Tibial nerve (tissue), 4 donors: ENCODE data around the gene DLGAP4. TPM values are rescaled to one million over a fixed set of nuclear protein-coding genes. Genes with fewer than 3 reads are reported as not detected.

Experiments
- DNase-seq, 2 donors: peaks; one replicate each; pipeline ENCODE4 v3.0.0-alpha.2; 2019; ENCODE audit warnings: low spot score in 2 of 2
- H3K27ac ChIP-seq, 4 donors: fragments of 200-600 bp; sonication (generic) in 3 of 4; one replicate each; pipeline ENCODE4 v1.5.1; 2017 to 2019; ENCODE audit warnings: mild to moderate bottlenecking in 1 of 4
- H3K27me3 ChIP-seq, 2 donors: fragments of 200-600 bp; sonication (generic) in 1 of 2; one replicate each; pipeline versions ENCODE4 v1.5.1 to v1.6.0; 2017 to 2019
- H3K36me3 ChIP-seq, 3 donors: fragments of 200-600 bp; sonication (generic); one replicate each; pipeline ENCODE4 v1.5.1; 2018 to 2019
- H3K4me1 ChIP-seq, 4 donors: fragments of 200-600 bp; sonication (generic) in 3 of 4; one replicate each; pipeline ENCODE4 v1.5.1; 2017 to 2019
- H3K4me3 ChIP-seq, 4 donors: fragments of 200-600 bp; sonication (generic) in 3 of 4; one replicate each; pipeline ENCODE4 v1.5.1; 2017 to 2019; ENCODE audit warnings: mild to moderate bottlenecking in 1 of 4, moderate library complexity in 1 of 4
- H3K9me3 ChIP-seq, 4 donors: fragments of 200-600 bp; sonication (generic) in 3 of 4; one replicate each; pipeline ENCODE4 v1.5.1; 2017 to 2019
- CTCF ChIP-seq, 5 experiments: fragments of 200-600 bp in 3 of 5; fragments of 450-650 bp in 2 of 5; sonication (generic) in 3 of 5; IDR thresholded peaks; one replicate each; pipeline ENCODE4 v1.5.1; 2016 to 2019; ENCODE audit warnings: antibody characterized with exemption in 5 of 5, mild to moderate bottlenecking in 3 of 5, moderate library complexity in 2 of 5
- EP300 ChIP-seq, 2 donors: sonication (generic); formaldehyde crosslinking; IDR thresholded peaks; one replicate each; pipeline ENCODE4 v1.6.1; 2017; ENCODE audit warnings: antibody characterized with exemption in 2 of 2, mild to moderate bottlenecking in 1 of 2
- POLR2A ChIP-seq, 2 donors: fragments of 450-650 bp; IDR thresholded peaks; one replicate each; pipeline ENCODE4 v1.6.1; 2017; ENCODE audit warnings: antibody characterized with exemption in 2 of 2, mild to moderate bottlenecking in 2 of 2, moderate library complexity in 2 of 2
- WGBS, 2 donors: methylation state at CpG; one replicate each; pipeline ENCODE4 v1.1.5; 2018; 5-methylcytosine and 5-hydroxymethylcytosine counted together
- total RNA-seq, 4 donors: library from RNA; depleted of rRNA; stranded (reverse); fragments of >200 nt; gene quantifications; one replicate each; pipeline ENCODE4 v1.1.0, GENCODE V29; 2016

The DLGAP4 gene
- total RNA-seq, 4 donors from 2014 or later = 46.1 to 97.5 (median 52.5) TPM

DNA sequence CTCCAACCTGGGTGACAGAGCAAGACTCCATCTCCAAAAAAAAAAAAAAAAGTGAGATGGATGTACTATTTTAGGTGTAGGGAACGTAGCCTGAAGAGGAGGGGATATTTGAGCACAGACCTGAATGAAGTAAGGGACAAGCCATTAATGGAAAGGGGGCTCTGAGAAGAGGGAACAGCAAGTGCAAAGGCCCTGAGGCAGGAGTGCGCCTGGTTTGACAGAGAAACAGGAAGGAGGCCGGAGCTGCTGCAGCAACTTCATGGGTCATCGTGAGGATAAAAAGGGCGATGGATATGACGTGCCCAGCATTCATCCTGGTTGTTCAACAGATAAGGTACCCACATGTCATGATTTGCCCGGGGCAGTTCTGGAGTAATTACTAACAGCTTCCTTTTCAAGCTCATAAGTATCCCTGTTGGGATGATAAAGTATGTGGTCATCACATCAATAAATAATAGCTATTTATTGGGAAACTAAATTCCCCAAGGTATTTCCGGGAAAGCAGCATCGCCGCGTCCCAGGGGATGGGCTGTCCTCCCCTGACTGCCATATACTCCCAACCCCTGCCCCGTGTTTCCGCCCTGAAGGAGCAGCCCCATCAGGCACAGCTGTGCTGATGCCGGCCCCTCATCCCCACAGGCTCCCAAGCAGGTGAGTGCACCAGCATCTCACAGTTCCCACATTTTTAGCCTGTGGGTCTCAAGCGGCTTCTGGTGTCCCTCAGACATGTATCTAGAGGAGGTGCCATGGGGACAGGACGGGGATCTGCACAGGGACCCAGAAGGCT is 43.4 kb downstream of the DLGAP4 start:
- no peak for DNase-seq
- Histone ChIP-seq H3K27me3 (peaks cover 0 to 3% of the 10 kb centered on the region in 2 donors), H3K4me1 (no peaks in the 10 kb centered on the region), H3K4me3 (no peak overlapping the region), H3K36me3 (no peaks in the 10 kb centered on the region), H3K27ac (no peak overlapping the region), H3K9me3 (no peaks in the 10 kb centered on the region)
- WGBS, 2 donors = 76 to 81% methylated on average over 16 of the region's 16 CpGs
- TF ChIP-seq POLR2A (IDR thresholded peaks at IDR 0.05) (no peak), CTCF (IDR thresholded peaks at IDR 0.05) (no peak), EP300 (IDR thresholded peaks at IDR 0.05) (no peak)

DNA sequence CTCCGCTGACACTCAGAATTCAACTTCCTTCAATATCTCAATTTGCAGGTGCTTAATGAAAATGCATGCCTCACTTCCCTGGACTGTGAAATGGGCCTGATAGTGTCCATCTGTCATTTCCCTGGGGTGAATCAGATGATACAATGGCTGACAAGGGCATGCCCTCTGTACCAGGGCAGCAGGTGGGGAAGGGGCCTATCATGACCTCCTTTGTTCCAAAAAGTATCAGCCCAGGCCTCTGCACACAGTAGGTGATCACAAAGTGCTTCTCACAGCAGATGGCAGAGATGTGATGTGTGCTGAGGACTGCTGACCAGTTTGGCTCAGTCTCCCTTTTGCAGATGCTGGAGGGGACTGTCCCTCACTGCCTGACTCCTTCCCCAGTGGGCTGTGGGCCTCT is 44.3 kb downstream of the DLGAP4 start:
- DNase-seq = no peak
- TF ChIP-seq CTCF (IDR thresholded peaks at IDR 0.05) (no peak), EP300 (IDR thresholded peaks at IDR 0.05) (no peak), POLR2A (IDR thresholded peaks at IDR 0.05) (no peak)
- WGBS, 2 donors = 95 to 100% methylated on average over 1 of the region's 1 CpG
- H3K36me3 ChIP-seq = no peaks in the 10 kb centered on the region
- no peaks in the 10 kb centered on the region for H3K4me1 ChIP-seq
- peaks cover 0 to 5% of the 10 kb centered on the region in 2 donors for H3K27me3 ChIP-seq
- no peak overlapping the region for H3K4me3 ChIP-seq
- H3K27ac ChIP-seq = no peak overlapping the region
- H3K9me3 ChIP-seq = no peaks in the 10 kb centered on the region

DNA sequence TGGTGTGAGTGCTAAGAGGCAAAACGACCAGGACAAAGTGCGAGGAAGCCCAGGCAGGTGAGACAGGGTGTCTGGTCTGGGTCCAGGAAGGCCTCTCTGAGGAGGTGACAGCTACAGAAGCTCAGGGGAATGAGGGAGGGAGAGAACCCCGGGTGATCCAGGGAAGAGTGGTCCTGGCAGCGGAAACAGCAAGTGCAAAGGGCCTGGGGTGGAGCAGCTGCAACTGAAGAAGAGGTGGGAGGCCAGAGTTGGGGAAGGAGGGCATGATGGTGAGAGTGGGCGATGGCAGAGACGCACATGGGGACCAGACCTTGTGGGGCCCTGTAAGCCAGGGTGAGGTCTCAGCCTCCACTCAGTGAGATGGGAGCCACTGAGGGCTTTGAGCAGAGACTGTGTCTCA is 45.8 kb downstream of the DLGAP4 start:
- Histone ChIP-seq H3K4me3 (no peak overlapping the region), H3K27me3 (peaks cover 0 to 11% of the 10 kb centered on the region in 2 donors), H3K27ac (no peak overlapping the region), H3K9me3 (no peaks in the 10 kb centered on the region), H3K36me3 (no peaks in the 10 kb centered on the region), H3K4me1 (no peaks in the 10 kb centered on the region)
- no peak for TF ChIP-seq POLR2A (IDR thresholded peaks at IDR 0.05)
- TF ChIP-seq CTCF (IDR thresholded peaks at IDR 0.05) = no peak
- no peak for TF ChIP-seq EP300 (IDR thresholded peaks at IDR 0.05)
- 83 to 85% methylated on average over 6 of the region's 6 CpGs for WGBS, 2 donors
- no peak for DNase-seq

GRCh38 chr20:36352843-36353553 is 46.9 kb downstream of the DLGAP4 start:
- no peak overlapping the region for H3K27ac ChIP-seq
- H3K36me3 ChIP-seq = no peaks in the 10 kb centered on the region
- no peak for DNase-seq
- no peaks in the 10 kb centered on the region for H3K4me1 ChIP-seq
- TF ChIP-seq POLR2A (IDR thresholded peaks at IDR 0.05) (no peak), CTCF (IDR thresholded peaks at IDR 0.05) (no peak), EP300 (IDR thresholded peaks at IDR 0.05) (no peak)
- no peak overlapping the region for H3K4me3 ChIP-seq
- H3K27me3 ChIP-seq = peaks cover 0 to 11% of the 10 kb centered on the region in 2 donors
- H3K9me3 ChIP-seq = no peaks in the 10 kb centered on the region
- WGBS, 2 donors = 62 to 64% methylated on average over 10 to 11 of the region's 11 CpGs

- no peak overlapping the region for H3K4me3 ChIP-seq
- DNase-seq = no peak
- TF ChIP-seq POLR2A (IDR thresholded peaks at IDR 0.05) = no peak
- TF ChIP-seq CTCF (IDR thresholded peaks at IDR 0.05) = no peak
- TF ChIP-seq EP300 (IDR thresholded peaks at IDR 0.05) = no peak
- H3K27me3 ChIP-seq = peaks cover 0 to 11% of the 10 kb centered on the region in 2 donors
- no peaks in the 10 kb centered on the region for H3K4me1 ChIP-seq
- no peaks in the 10 kb centered on the region for H3K36me3 ChIP-seq
- H3K27ac ChIP-seq = no peak overlapping the region
- 54 to 56% methylated on average over 4 to 9 of the region's 9 CpGs for WGBS, 2 donors
- no peaks in the 10 kb centered on the region for H3K9me3 ChIP-seq
Measured at GRCh38 chr20:36353740-36354139, 47.6 kb downstream of the DLGAP4 start.
